ENCODE measurements around the gene FOCAD.

GRCh38 chr9:20945269-20945668 is 261.2 kb downstream of the FOCAD start:
- no peak for TF ChIP-seq POLR2A (IDR thresholded peaks at IDR 0.05)
- no peak for TF ChIP-seq CTCF (IDR thresholded peaks at IDR 0.05)

All from body of pancreas (tissue), 4 donors.